Fibroblast of lung (primary cell): ENCODE results near the gene HHAT. TPM values are rescaled to one million over a fixed set of nuclear protein-coding genes. Genes with fewer than 3 reads are reported as not detected.
A peak's percentile ranks its signal among the peaks of the same experiment; 100 is the strongest.

Experiments
- DNase-seq, 2 donors: peaks; one replicate each; pipeline versions ENCODE4 v3.0.0 to v3.0.0-alpha.2; 2010; ENCODE audit warnings: low read depth in 2 of 2
- H2AFZ ChIP-seq: 2 replicates; pipeline ENCODE4 v1.5.1; 2012; ENCODE audit warnings: low read length, control low read depth, inconsistent platforms
- H3K27ac ChIP-seq: 2 replicates; pipeline ENCODE4 v1.5.1; 2011; ENCODE audit warnings: low read length, control low read depth; ENCODE audit not compliant: insufficient read depth
- H3K27me3 ChIP-seq: 2 replicates; pipeline ENCODE4 v1.5.1; 2011; ENCODE audit warnings: mild to moderate bottlenecking, low read length; ENCODE audit not compliant: control insufficient read depth, insufficient read depth
- H3K36me3 ChIP-seq: 2 replicates; pipeline ENCODE4 v1.5.1; 2011; ENCODE audit warnings: low read length; ENCODE audit not compliant: control insufficient read depth, insufficient read depth
- H3K4me1 ChIP-seq: 2 replicates; pipeline ENCODE4 v1.5.1; 2011; ENCODE audit warnings: low read length; ENCODE audit not compliant: control insufficient read depth, insufficient read depth; ENCODE audit errors: extremely low read depth
- H3K4me2 ChIP-seq: 2 replicates; pipeline ENCODE4 v1.5.1; 2011; ENCODE audit warnings: low read length, control low read depth; ENCODE audit not compliant: insufficient read depth; ENCODE audit errors: extremely low read depth
- H3K4me3 ChIP-seq, 4 experiments: fragments of 200-600 bp in 1 of 4; sonication (generic) in 1 of 4; replicated peaks in 1 of 4; 2 replicates each; pipeline ENCODE4 v1.5.1; 2011 to 2016; ENCODE audit warnings: low read length in 4 of 4, low read depth in 3 of 4, mild to moderate bottlenecking in 3 of 4, control low read depth in 2 of 4, inconsistent platforms in 1 of 4, mixed read lengths in 1 of 4; ENCODE audit not compliant: insufficient read depth in 1 of 4; ENCODE audit errors: control extremely low read depth in 1 of 4
- H3K79me2 ChIP-seq: 2 replicates; pipeline ENCODE4 v1.5.1; 2012; ENCODE audit warnings: mild to moderate bottlenecking, low read length, inconsistent platforms; ENCODE audit not compliant: control insufficient read depth, insufficient read depth
- H3K9ac ChIP-seq: 2 replicates; pipeline ENCODE4 v1.5.1; 2011; ENCODE audit warnings: mild to moderate bottlenecking, low read length, control low read depth; ENCODE audit not compliant: insufficient read depth
- H3K9me3 ChIP-seq: 2 replicates; pipeline ENCODE4 v1.5.1; 2012; ENCODE audit warnings: low read depth, low read length; ENCODE audit not compliant: control insufficient read depth, insufficient read depth
- H4K20me1 ChIP-seq: 2 replicates; pipeline ENCODE4 v1.5.1; 2011; ENCODE audit warnings: low read length; ENCODE audit not compliant: control insufficient read depth, insufficient read depth; ENCODE audit errors: extremely low read depth
- EZH2 ChIP-seq: IDR thresholded peaks from 2 replicates; pipeline ENCODE4 v1.5.1; 2012; ENCODE audit warnings: low read length, control low read depth, mild to moderate bottlenecking; ENCODE audit errors: missing control alignments
- polyA plus RNA-seq, 2 donors: library from polyadenylated mRNA; depleted of rRNA in 1 of 2; stranded (reverse) in 1 of 2; unstranded in 1 of 2; fragments of >200 nt; gene quantifications; 2 replicates each; pipeline ENCODE4 v1.2.1, GENCODE V29; 2011 to 2012; ENCODE audit warnings: missing spikeins in 1 of 2
- total RNA-seq: library from RNA; depleted of rRNA; stranded (reverse); fragments of >200 nt; gene quantifications from 2 replicates; pipeline ENCODE4 v1.2.1, GENCODE V29; 2014
- TF ChIP-seq, protein P1 (sequence below), 2 donors: IDR thresholded peaks in 1 of 2; conservative IDR thresholded peaks in 1 of 2; 1 replicate in 1 of 2; 2 replicates in 1 of 2; pipeline ENCODE4 v1.5.1; 2011 to 2012; ENCODE audit warnings: low read length in 2 of 2, control low read depth in 1 of 2, inconsistent platforms in 1 of 2, low read depth in 1 of 2, mild to moderate bottlenecking in 1 of 2

HHAT gene
- total and polyA plus RNA-seq, 2 donors (not counting 1 experiment from before 2014, with no cell fraction given): 3.6 to 4.8 TPM

DNA sequence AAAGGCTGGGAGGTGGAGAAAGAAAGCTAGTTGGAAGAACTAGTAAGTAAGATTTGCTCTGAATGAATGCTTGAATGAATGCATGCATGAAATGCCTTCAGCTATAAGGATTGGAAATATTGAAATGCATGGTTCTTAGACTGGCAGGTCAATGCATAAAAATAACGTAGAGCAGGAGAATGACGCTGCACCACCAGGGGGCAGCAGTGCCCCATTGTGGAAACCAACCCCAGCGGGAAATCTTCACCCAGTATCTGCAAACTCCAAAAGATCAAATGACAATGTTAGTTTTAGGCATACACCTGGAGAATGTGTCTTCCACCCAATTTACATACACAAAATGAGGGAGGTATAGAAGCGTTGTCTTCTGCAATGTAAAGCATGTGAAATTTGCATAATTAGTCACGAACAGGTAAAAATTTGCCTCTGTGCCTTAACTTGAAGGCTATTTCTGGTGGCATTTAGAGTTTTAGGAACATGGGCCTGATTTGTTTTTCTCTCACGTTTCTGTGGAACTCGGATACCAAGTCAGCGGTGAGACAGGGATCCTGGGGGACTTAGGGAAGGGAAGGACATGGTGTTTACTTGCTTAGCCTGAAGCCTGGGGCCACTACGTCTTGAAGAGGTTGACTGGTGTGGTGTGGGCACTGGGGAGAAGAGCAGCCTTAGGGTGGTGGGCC, 78.6 kb downstream of the HHAT start:
- H3K9ac ChIP-seq: no peak overlapping the region
- H3K27ac ChIP-seq: no peak overlapping the region
- no peaks in the 10 kb centered on the region for H3K36me3 ChIP-seq

DNA sequence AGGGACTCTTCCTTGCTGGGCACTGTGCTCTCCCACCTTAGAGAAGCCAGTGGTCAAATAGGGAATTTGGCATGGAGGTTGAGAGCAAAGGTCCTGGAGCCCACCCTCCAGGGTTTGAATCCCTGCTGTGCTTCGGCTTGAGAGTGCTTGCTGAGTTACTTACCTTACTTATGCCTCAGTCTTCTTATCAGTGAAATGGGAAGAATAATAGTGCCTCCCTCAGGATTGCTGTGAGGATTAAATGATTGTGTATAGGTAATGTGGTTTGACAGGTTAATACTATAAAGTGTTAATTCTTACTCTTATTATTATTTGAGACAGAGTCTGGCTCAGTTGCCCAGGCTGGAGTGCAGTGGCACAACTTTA, 79.2 kb downstream of the HHAT start:
- H3K36me3 ChIP-seq: no peaks in the 10 kb centered on the region
- H3K9me3 ChIP-seq: no peaks in the 10 kb centered on the region
- H3K27ac ChIP-seq: no peak overlapping the region
- H3K4me2 ChIP-seq: no peak overlapping the region
- no peak overlapping the region for H3K9ac ChIP-seq
- no peaks in the 10 kb centered on the region for H4K20me1 ChIP-seq
- no peak for DNase-seq
- H2AFZ ChIP-seq: no peak overlapping the region
- no peaks in the 10 kb centered on the region for H3K79me2 ChIP-seq
- no peaks in the 10 kb centered on the region for H3K27me3 ChIP-seq
- no peaks in the 10 kb centered on the region for H3K4me1 ChIP-seq
- H3K4me3 ChIP-seq: no peak overlapping the region
- no peak for TF ChIP-seq EZH2
- TF ChIP-seq, protein P1, sequence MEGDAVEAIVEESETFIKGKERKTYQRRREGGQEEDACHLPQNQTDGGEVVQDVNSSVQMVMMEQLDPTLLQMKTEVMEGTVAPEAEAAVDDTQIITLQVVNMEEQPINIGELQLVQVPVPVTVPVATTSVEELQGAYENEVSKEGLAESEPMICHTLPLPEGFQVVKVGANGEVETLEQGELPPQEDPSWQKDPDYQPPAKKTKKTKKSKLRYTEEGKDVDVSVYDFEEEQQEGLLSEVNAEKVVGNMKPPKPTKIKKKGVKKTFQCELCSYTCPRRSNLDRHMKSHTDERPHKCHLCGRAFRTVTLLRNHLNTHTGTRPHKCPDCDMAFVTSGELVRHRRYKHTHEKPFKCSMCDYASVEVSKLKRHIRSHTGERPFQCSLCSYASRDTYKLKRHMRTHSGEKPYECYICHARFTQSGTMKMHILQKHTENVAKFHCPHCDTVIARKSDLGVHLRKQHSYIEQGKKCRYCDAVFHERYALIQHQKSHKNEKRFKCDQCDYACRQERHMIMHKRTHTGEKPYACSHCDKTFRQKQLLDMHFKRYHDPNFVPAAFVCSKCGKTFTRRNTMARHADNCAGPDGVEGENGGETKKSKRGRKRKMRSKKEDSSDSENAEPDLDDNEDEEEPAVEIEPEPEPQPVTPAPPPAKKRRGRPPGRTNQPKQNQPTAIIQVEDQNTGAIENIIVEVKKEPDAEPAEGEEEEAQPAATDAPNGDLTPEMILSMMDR (conservative IDR thresholded peaks at IDR 0.05 in 1 of 2, IDR thresholded peaks at IDR 0.05 in 1 of 2; ENCODE audit: low read depth in 1 of 2, low read length in 2 of 2): no peak

More for the DNA sequence above, 78.6 kb downstream of the HHAT start:
- Histone ChIP-seq H4K20me1 (no peaks in the 10 kb centered on the region), H3K4me2 (no peak overlapping the region), H3K79me2 (no peaks in the 10 kb centered on the region), H3K27me3 (no peaks in the 10 kb centered on the region), H3K9me3 (no peaks in the 10 kb centered on the region), H3K4me3 (no peak overlapping the region), H2AFZ (no peak overlapping the region), H3K4me1 (no peaks in the 10 kb centered on the region)
- TF ChIP-seq, protein P1 (conservative IDR thresholded peaks at IDR 0.05 in 1 of 2, IDR thresholded peaks at IDR 0.05 in 1 of 2; ENCODE audit: low read depth in 1 of 2, low read length in 2 of 2): peak; percentile 93 to 96
- TF ChIP-seq EZH2: no peak
- peak; percentile 38 to 52 for DNase-seq

DNA sequence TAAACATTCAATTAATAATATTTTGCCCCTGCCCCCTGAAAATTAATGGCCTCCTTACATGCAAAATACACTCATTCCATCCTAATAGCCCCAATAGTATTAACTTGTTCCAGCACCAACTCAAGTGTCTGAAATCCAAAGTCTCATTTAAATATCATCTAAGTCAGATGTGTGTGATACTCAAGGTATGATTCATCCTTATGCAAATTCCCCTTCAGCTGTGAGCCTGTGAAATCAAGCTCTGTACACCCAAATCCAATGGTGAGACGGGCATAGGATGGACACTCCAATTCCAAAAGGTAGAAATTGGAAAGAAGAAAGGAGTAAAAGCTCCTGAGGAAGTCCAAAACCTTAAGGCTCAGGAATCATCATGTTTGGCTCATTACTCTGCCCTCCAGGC, 83.5 kb downstream of the HHAT start:
- no peaks in the 10 kb centered on the region for H3K9me3 ChIP-seq
- H4K20me1 ChIP-seq: no peaks in the 10 kb centered on the region
- H3K9ac ChIP-seq: no peak overlapping the region
- no peak overlapping the region for H2AFZ ChIP-seq
- H3K79me2 ChIP-seq: no peaks in the 10 kb centered on the region
- no peaks in the 10 kb centered on the region for H3K4me1 ChIP-seq
- no peak overlapping the region for H3K27ac ChIP-seq
- H3K36me3 ChIP-seq: no peaks in the 10 kb centered on the region
- no peak for TF ChIP-seq EZH2
- TF ChIP-seq, protein P1 (conservative IDR thresholded peaks at IDR 0.05 in 1 of 2, IDR thresholded peaks at IDR 0.05 in 1 of 2; ENCODE audit: low read depth in 1 of 2, low read length in 2 of 2): no peak
- H3K4me3 ChIP-seq: no peak overlapping the region
- peak in 1 of 2 donors; percentile 45 for DNase-seq
- no peaks in the 10 kb centered on the region for H3K27me3 ChIP-seq
- H3K4me2 ChIP-seq: no peak overlapping the region
